GM13976 (cell line): ENCODE data around the gene SCGB2B2.
A peak's percentile ranks its signal among the peaks of the same experiment; 100 is the strongest.
"Not testable (repeated sequence)": the region's sequence is repeated elsewhere in the genome, so short reads cannot be mapped to it uniquely, and the experiment has no call there.

Experiments used
- DNase-seq: peaks from one replicate; pipeline ENCODE4 v3.0.0; 2012; ENCODE audit warnings: low spot score
- CTCF ChIP-seq: IDR thresholded peaks from 2 replicates; pipeline ENCODE4 v1.5.1; 2012; ENCODE audit warnings: borderline replicate concordance, mild to moderate bottlenecking; ENCODE audit not compliant: insufficient read depth; ENCODE audit errors: extremely low read depth, missing control alignments, control extremely low read depth
- in situ Hi-C: fragments of 300-500 bp; cut with MboI; formaldehyde crosslinking; loops from one replicate; pipeline ENCODE4 v1.12.0; 2022; ENCODE audit warnings: low sequenced_read_pairs, mixed read lengths, inconsistent platforms; ENCODE audit not compliant: unreplicated experiment

SCGB2B2 gene

DNA sequence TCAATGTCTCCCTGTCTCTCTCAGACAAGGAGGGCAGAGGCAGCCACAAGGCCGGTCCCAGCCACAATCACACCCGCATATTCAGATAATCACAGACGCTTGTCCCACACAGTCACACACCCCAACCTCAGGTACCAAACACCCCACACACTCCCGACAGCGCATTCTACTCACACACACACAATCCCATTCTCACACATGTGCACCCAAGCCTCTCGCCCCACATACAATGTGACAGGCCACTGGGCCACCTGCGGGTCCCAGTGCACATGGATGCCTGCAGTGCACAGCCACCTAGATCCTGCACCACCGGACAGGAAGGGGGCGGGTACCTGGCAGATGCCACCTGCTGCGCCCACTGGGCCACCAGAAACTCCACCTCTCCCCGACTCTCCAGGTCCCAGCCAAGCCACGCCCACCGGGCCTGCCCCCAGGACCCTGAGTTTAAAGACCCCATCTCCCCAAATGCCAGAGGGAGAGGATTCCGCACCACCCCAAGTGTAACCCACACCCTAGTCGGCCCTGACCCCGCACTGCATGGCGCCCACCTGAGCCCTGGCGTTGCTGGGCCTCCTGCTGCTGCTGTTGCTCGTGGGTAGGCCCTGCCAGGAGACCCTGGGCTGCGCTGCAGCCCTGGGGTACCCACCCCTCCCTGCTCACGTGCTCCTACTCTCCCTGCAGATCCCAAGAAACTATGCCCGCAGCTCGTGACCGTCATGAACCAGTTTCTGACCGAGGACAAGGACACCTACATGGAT lies 10.6 kb downstream of the SCGB2B2 start:
- DNase-seq: no peak
- no peak for TF ChIP-seq CTCF
- in situ Hi-C loops: no loop called here

- DNase-seq, in situ Hi-C loops: not testable (repeated sequence)
Observed at GRCh38 chr19:34665275-34665674, 11.7 kb downstream of the SCGB2B2 start.

DNA sequence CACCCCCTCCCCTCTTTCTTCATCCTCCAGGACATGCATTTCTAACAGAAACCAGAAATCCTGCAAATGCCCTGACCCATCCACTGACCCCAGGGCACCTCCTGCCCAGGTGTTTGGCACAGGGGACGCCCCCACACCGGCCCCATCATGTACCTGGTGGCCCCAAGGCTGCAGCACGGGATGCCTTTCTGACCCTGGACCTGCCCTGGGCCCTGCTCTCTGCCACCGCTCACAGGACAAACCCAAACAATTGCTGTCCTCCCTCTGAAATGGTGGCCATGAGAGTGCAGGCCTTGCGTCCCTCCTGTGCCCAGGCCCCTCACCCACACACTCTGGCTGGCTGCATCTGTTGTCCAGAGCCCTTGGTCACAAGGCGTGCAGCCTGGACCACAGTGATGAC lies 12.1 kb downstream of the SCGB2B2 start:
- DNase-seq: no peak
- in situ Hi-C loops: no loop called here
- TF ChIP-seq CTCF: no peak

GRCh38 chr19:34664168-34664567 lies 12.8 kb downstream of the SCGB2B2 start:
- TF ChIP-seq CTCF: no peak
- in situ Hi-C loops: no loop called here
- DNase-seq: no peak

- DNase-seq: peak; percentile 38
- in situ Hi-C loops: no loop called here
- peak; percentile 17 for TF ChIP-seq CTCF
Observed at GRCh38 chr19:34662919-34663318, 14.0 kb downstream of the SCGB2B2 start.

- no peak for DNase-seq
- in situ Hi-C loops: no loop called here
- no peak for TF ChIP-seq CTCF
Observed at GRCh38 chr19:34661357-34661756, 15.6 kb downstream of the SCGB2B2 start.

- in situ Hi-C loops: no loop called here
- TF ChIP-seq CTCF: no peak
Observed at GRCh38 chr19:34655651-34656050, 21.3 kb downstream of the SCGB2B2 start.

More at GRCh38 chr19:34655651-34656050, 21.3 kb downstream of the SCGB2B2 start:
- no peak for DNase-seq
